Upper lobe of right lung (tissue), 1 donor: ENCODE results near the gene ZDHHC12. TPM values are rescaled to one million over a fixed set of nuclear protein-coding genes. Genes with fewer than 3 reads are reported as not detected.
A peak's percentile ranks its signal among the peaks of the same experiment; 100 is the strongest.

ENCODE experiments used
- ATAC-seq: fragments of 200-7000 bp; cut with Tn5 transposase; one replicate; pipeline ENCODE4 v1.9.1; 2020; ENCODE audit warnings: mild to moderate bottlenecking, moderate library complexity
- DNase-seq: peaks from one replicate; pipeline ENCODE4 v3.0.0-alpha.2; 2020
- H3K27ac ChIP-seq: fragments of 200-600 bp; one replicate; pipeline ENCODE4 v1.8.0; 2022
- H3K27me3 ChIP-seq: fragments of 200-600 bp; one replicate; pipeline ENCODE4 v1.8.0; 2022; ENCODE audit warnings: mild to moderate bottlenecking
- H3K36me3 ChIP-seq: fragments of 200-600 bp; one replicate; pipeline ENCODE4 v1.8.0; 2022
- H3K4me1 ChIP-seq: fragments of 200-600 bp; one replicate; pipeline ENCODE4 v1.8.0; 2022
- H3K4me3 ChIP-seq: fragments of 200-600 bp; one replicate; pipeline ENCODE4 v1.8.0; 2022; ENCODE audit warnings: mild to moderate bottlenecking
- H3K9me3 ChIP-seq: fragments of 200-600 bp; one replicate; pipeline ENCODE4 v1.8.0; 2022
- CTCF ChIP-seq: fragments of 200-600 bp; IDR thresholded peaks from one replicate; pipeline ENCODE4 v1.8.0; 2022; ENCODE audit warnings: antibody characterized with exemption
- intact Hi-C: fragments of 100-400 bp; cut with DNase I; formaldehyde crosslinking; loops from one replicate; pipeline ENCODE4 v1.11.0; 2022
- total RNA-seq: library from RNA; stranded (reverse); fragmentation: NEBNext Ultra II Directional; extraction: Animal tissue kit (Norgen Biotek cat#: 25700); gene quantifications from one replicate; pipeline ENCODE4 v1.2.1, GENCODE V29; 2021
- donor health status: DM: no; HTN: yes; CAD: no; lungs with severe emphysema.

The ZDHHC12 gene
- total RNA-seq, 1 donor from 2014 or later = 28.2 TPM

GRCh38 chr9:128729766-128730517 is 6.0 kb upstream of the ZDHHC12 start:
- no peak overlapping the region for H3K27ac ChIP-seq
- intact Hi-C loops = no loop called here
- peaks cover 15% of the 10 kb centered on the region for H3K36me3 ChIP-seq
- H3K9me3 ChIP-seq = no peaks in the 10 kb centered on the region
- H3K27me3 ChIP-seq = no peaks in the 10 kb centered on the region
- DNase-seq (no peak), ATAC-seq (no peak)
- TF ChIP-seq CTCF = no peak
- H3K4me1 ChIP-seq = no peaks in the 10 kb centered on the region
- H3K4me3 ChIP-seq = no peak overlapping the region

- DNase-seq = no peak
Measured at GRCh38 chr9:128729302-128729701, 5.4 kb upstream of the ZDHHC12 start.

GRCh38 chr9:128728298-128728697 is 4.4 kb upstream of the ZDHHC12 start:
- no peaks in the 10 kb centered on the region for H3K27me3 ChIP-seq
- intact Hi-C loops = no loop called here

More at GRCh38 chr9:128729302-128729701, 5.4 kb upstream of the ZDHHC12 start:
- TF ChIP-seq CTCF = no peak
- peaks cover 8% of the 10 kb centered on the region for H3K36me3 ChIP-seq
- H3K27me3 ChIP-seq = no peaks in the 10 kb centered on the region
- H3K4me1 ChIP-seq = no peaks in the 10 kb centered on the region
- intact Hi-C loops = no loop called here
- no peak for ATAC-seq
- no peak overlapping the region for H3K27ac ChIP-seq
- H3K4me3 ChIP-seq = no peak overlapping the region
- H3K9me3 ChIP-seq = no peaks in the 10 kb centered on the region

GRCh38 chr9:128727640-128728248 is 3.8 kb upstream of the ZDHHC12 start:
- no peaks in the 10 kb centered on the region for H3K9me3 ChIP-seq
- H3K27me3 ChIP-seq = no peaks in the 10 kb centered on the region
- H3K4me1 ChIP-seq = no peaks in the 10 kb centered on the region
- intact Hi-C loops = no loop called here
- DNase-seq (no peak), ATAC-seq (no peak)
- no peak for TF ChIP-seq CTCF
- H3K27ac ChIP-seq = no peak overlapping the region
- H3K36me3 ChIP-seq = peaks cover 4% of the 10 kb centered on the region
- H3K4me3 ChIP-seq = no peak overlapping the region

More at GRCh38 chr9:128728298-128728697, 4.4 kb upstream of the ZDHHC12 start:
- ATAC-seq (no peak), DNase-seq (no peak)
- Histone ChIP-seq H3K4me3 (no peak overlapping the region), H3K36me3 (peaks cover 6% of the 10 kb centered on the region), H3K9me3 (no peaks in the 10 kb centered on the region), H3K4me1 (no peaks in the 10 kb centered on the region), H3K27ac (no peak overlapping the region)
- TF ChIP-seq CTCF = no peak

- TF ChIP-seq CTCF = no peak
- intact Hi-C loops = no loop called here
- no peaks in the 10 kb centered on the region for H3K4me1 ChIP-seq
- no peaks in the 10 kb centered on the region for H3K9me3 ChIP-seq
- H3K4me3 ChIP-seq = peak overlapping the region; percentile 87
- peaks cover 4% of the 10 kb centered on the region for H3K36me3 ChIP-seq
- H3K27ac ChIP-seq = peak overlapping the region; percentile 82
- ATAC-seq (peak; percentile 41), DNase-seq (peak; percentile 77)
- no peaks in the 10 kb centered on the region for H3K27me3 ChIP-seq
Measured at GRCh38 chr9:128724744-128725211, 851 bp upstream of the ZDHHC12 start.
